HG03565 (cell line): Measurements from ENCODE around the gene PXYLP1.

Experiments used
- ATAC-seq: cut with Tn5 transposase; IDR thresholded peaks from one replicate; pipeline ENCODE4 v1.9.1; 2021; ENCODE audit warnings: mild to moderate bottlenecking, moderate library complexity; ENCODE audit not compliant: unreplicated experiment

Gene PXYLP1

DNA sequence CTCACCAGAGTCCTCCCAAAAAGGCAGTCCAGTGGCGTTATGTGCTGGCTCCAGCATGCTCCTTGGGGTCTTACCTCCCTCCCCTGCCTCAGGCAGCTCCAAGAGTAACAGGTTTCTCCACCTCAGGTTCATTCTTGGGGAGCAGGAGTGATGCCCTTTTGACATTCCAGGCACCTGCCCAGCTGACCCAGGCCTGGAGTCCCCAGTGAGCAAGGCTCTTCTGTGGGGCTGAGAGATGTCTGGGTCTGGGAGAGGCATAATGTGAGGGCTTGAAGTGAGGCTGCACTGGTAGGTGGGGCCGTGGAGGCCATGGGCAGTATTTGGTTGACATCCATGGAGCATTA lies 15.3 kb downstream of the PXYLP1 start:
- no peak for ATAC-seq

GRCh38 chr3:141248064-141248463 lies 16.4 kb downstream of the PXYLP1 start:
- ATAC-seq = no peak

GRCh38 chr3:141249041-141249440 lies 17.4 kb downstream of the PXYLP1 start:
- ATAC-seq = no peak

- no peak for ATAC-seq
Measured at GRCh38 chr3:141250342-141250741, 18.7 kb downstream of the PXYLP1 start.

DNA sequence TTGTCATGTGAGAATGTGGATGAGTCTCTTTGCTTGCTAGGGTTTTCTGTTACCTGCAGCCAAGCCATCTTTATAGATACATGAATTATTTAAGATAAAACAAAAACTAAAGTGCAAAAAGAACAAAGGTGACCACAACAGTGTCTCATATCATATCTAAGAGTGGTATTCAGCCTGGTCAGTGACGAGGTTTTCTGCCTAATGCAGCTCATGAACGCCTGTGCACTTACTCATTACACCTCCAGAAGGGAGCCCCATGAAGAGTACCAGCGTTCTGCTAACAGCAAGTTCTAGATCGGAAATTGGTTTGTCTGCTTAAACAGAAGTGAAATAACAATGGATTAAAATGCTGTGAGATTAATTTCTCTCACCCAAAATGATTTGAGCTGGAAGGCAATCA lies 19.2 kb downstream of the PXYLP1 start:
- no peak for ATAC-seq

DNA sequence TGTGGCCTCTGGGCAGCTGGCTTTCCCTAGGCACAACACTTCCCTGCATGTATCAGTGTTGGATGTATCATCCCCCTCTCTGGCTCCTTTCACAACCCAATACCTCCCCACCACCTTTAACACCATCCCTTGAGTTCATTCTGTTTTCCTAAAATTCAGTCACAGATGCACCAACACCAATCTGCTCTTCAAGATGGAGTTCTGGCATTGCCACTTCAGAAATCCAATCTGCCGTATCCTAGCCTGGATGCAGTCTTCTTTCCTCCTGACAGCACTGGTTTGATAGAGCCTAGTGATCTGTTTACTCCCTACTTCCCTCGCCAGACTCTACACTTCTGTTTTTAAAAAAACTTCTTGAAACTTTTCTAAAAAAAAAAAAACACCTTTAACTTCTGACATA lies 21.7 kb downstream of the PXYLP1 start:
- no peak for ATAC-seq

DNA sequence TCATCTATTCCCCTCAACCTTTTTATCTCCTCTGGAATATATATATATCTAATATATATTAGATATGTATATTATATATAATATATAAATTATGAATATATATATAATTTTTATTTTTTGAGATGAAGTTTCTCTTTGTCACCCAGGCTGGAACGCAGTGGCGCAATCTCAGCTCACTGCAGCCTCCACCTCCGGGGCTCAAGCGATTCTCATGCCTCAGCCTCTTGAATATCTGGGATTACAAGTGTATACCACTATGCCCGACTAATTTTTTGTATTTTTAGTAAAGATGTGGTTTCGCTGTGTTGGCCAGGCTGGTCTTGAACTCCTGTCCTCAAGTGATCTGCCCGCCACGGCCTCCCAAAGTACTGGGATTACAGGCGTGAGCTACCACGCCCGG lies 22.2 kb downstream of the PXYLP1 start:
- no peak for ATAC-seq

GRCh38 chr3:141255137-141255845 lies 23.7 kb downstream of the PXYLP1 start:
- ATAC-seq = no peak

- ATAC-seq = no peak
Measured at GRCh38 chr3:141255846-141256261, 24.2 kb downstream of the PXYLP1 start.

DNA sequence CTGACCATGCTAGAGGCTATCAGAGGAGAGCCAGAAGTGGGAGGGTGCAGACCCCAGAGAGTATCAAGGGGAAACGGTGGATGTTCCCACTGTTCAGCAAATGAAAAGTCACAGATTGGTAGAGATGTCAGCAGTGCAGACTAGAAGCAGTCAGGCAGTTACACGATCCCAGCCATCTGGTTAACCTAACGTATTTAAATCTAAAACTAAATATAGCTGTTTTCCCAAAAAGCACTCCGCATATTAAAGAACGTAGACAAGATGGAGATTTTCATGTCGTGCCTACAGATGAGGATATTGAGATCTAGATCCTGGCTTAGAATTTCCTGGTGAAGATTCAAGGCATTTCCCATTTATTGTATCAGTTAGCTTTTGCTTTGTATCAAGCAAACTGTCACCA lies 25.2 kb downstream of the PXYLP1 start:
- ATAC-seq = no peak

GRCh38 chr3:141257961-141258360 lies 26.3 kb downstream of the PXYLP1 start:
- no peak for ATAC-seq

DNA sequence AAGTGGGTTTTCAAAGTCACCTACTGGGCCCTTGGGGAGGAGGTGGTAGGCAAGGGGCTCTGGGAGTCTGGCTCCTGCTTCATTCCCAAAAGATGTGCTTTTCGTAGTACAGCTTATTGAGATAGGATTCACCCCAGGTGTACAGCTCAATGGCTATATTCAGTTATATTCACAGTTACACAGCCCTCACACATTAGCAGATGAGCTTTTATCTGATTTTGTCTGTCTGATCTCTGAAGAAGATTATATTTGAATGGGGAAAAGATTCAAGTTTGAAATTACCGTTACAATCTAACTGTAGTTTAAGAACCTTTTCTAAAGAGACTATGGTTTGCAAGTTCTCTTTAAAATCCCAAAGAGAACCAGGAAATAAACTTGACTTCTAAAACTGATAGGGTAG lies 27.3 kb downstream of the PXYLP1 start:
- ATAC-seq = no peak

- ATAC-seq = no peak
Measured at GRCh38 chr3:141259821-141260629, 28.4 kb downstream of the PXYLP1 start.

DNA sequence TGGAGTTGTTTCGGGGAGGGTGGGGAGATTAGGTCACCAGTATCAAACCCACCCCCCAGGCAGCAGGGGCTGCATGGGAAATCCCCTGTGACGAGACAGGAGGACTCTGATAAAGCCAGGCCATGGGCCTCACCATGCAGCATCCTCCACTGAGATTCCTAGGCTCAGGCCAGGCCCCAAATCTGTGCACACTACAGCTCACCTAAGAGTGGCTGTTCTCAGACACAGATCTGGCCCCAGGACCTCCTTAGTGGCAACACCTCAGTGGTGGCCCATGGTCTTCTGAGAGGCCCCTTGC lies 29.0 kb downstream of the PXYLP1 start:
- no peak for ATAC-seq

GRCh38 chr3:141261472-141262307 lies 30.1 kb downstream of the PXYLP1 start:
- no peak for ATAC-seq

- no peak for ATAC-seq
Measured at GRCh38 chr3:141262308-141262705, 30.7 kb downstream of the PXYLP1 start.

DNA sequence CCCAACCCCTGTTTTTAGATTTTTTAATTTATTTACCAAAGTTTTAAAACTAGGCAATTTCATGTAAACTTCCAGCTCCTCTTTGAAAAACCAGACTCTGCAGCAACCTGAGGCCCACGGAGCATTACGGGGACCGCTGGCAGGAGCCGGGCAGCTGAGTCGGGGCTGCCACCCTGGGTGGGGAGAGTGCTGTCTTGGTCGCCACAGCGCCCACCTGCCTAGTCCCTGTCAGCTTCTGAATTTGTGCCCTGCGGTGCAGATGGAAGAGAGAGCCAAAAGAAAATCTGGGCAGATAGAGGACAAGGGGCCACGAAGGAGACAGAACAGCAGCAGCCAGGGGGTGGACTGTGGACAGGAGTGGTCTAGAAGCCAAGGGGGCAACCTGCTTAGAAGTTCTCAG lies 34.6 kb downstream of the PXYLP1 start:
- no peak for ATAC-seq

- ATAC-seq = no peak
Measured at GRCh38 chr3:141266797-141267555, 35.4 kb downstream of the PXYLP1 start.

- ATAC-seq = no peak
Measured at GRCh38 chr3:141267629-141268028, 36.0 kb downstream of the PXYLP1 start.

DNA sequence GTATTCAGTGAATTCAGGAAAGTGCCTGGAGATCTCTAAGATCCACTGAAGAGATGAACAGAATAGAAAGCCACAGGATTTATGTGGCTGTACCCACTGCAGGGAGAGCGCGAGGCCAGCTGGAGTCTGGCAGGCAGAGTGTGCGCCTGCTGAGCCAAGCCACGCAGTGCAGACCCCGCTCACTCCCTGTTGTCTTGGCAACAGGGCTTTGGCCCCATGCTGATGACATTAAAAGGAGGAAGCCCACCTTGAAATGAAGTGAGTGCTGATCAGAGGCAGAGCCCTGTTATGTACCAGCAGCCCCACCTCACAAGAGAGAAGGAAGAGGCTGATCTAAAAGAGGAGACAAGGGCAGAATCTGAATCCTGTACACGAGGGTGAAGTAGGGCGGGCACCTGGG lies 36.7 kb downstream of the PXYLP1 start:
- no peak for ATAC-seq

GRCh38 chr3:141268791-141269190 lies 37.2 kb downstream of the PXYLP1 start:
- ATAC-seq = no peak
